ENCODE data around the gene MYO1D.

Gene MYO1D

GRCh38 chr17:32602396-32602795 is 274.5 kb downstream of the MYO1D start:
- no peak overlapping the region for H3K4me3 ChIP-seq (ENCODE audit: low read depth, low read length)
- no peak for DNase-seq (ENCODE audit: low read depth, low spot score)
- ChIA-PET CTCF (no interaction called here), POLR2A (no interaction called here)
- no peak for TF ChIP-seq CTCF (IDR thresholded peaks at IDR 0.05; ENCODE audit: insufficient read depth, low read length, missing control alignments)

- ChIA-PET CTCF (no interaction called here), POLR2A (no interaction called here)
- no peak for TF ChIP-seq CTCF (IDR thresholded peaks at IDR 0.05; ENCODE audit: insufficient read depth, low read length, missing control alignments)
- H3K4me3 ChIP-seq (ENCODE audit: low read depth, low read length) = no peak overlapping the region
- no peak for DNase-seq (ENCODE audit: low read depth, low spot score)
Measured at GRCh38 chr17:32601866-32602265, 275.1 kb downstream of the MYO1D start.

DNA sequence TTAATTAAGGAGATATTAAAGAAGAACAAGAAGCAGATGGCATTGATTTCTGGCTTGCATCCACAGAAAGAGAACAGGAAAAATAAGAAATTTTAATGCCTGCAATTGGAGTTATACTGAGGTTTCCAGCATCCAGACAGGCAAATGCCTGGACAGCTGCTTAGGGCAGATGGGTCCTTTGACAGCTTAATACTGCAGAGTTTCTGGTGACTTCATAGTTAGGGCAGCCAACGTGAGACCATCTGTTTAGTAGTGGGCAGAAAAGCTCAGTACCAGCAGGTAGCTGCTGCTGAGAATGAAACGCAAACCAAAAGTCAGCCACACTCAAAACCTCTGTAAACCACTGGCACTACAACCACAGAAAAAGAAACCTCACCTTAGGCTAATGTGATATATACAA is 280.3 kb downstream of the MYO1D start:
- TF ChIP-seq CTCF (IDR thresholded peaks at IDR 0.05; ENCODE audit: insufficient read depth, low read length, missing control alignments) = no peak
- H3K4me3 ChIP-seq (ENCODE audit: low read depth, low read length) = no peak overlapping the region
- no peak for DNase-seq (ENCODE audit: low read depth, low spot score)
- POLR2A ChIA-PET = no interaction called here
- CTCF ChIA-PET = interaction anchor here (2.0 kb wide), 1 partner anchor 113 kb away, joined by 8 read pairs; no protein-coding TSS in a partner anchor

GRCh38 chr17:32596206-32596605 is 280.7 kb downstream of the MYO1D start:
- ChIA-PET POLR2A (no interaction called here), CTCF (interaction anchor here (1.4 to 2.0 kb wide), 2 partner anchors 109 to 113 kb away, joined by 3 to 8 read pairs; partner anchors contain the start of gene CDK5R1)
- DNase-seq (ENCODE audit: low read depth, low spot score) = no peak
- H3K4me3 ChIP-seq (ENCODE audit: low read depth, low read length) = no peak overlapping the region
- no peak for TF ChIP-seq CTCF (IDR thresholded peaks at IDR 0.05; ENCODE audit: insufficient read depth, low read length, missing control alignments)

DNA sequence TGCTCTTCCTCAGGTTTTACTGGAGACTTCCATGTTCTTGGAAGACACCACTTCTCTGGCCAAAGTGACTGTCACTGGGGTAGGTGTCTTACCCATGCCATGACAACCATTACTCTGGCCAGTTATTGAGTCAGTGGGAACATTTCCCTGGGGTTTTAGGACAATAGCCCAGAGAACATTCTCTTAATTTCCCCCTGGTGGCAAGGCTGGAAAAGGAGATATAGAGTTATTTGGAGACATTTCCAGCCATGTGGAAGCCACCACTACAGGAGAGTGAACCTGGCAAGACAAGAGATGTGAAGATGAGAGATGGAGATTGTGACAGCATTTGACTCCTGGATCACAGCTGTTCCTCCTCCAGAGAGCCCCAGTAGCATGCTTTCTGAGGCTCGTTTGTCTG is 283.9 kb downstream of the MYO1D start:
- TF ChIP-seq CTCF (IDR thresholded peaks at IDR 0.05; ENCODE audit: insufficient read depth, low read length, missing control alignments) = no peak
- CTCF ChIA-PET = interaction anchor here (0.7 kb wide), 1 partner anchor 109 kb away, joined by 3 read pairs; no protein-coding TSS in a partner anchor
- POLR2A ChIA-PET = no interaction called here
- H3K4me3 ChIP-seq (ENCODE audit: low read depth, low read length) = no peak overlapping the region
- no peak for DNase-seq (ENCODE audit: low read depth, low spot score)

DNA sequence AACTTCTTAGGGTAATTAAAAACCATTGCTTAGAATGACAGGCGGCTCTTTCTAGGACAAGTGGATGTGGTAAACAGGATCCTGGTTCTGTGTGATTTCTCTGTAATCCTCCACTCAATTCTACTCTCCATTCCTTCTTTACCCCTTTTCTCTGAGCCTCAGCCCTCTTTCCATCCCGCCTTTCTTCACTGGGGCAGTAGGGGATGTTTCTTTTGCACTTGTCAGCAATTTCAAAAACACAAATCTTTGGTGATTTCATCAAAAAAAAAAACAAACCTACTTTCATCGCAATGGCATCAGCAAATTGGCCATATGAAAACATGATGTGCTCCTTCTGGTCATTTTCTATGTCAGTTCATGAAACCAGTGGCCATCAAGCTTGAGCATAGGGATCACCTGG is 285.5 kb downstream of the MYO1D start:
- TF ChIP-seq CTCF (IDR thresholded peaks at IDR 0.05; ENCODE audit: insufficient read depth, low read length, missing control alignments) = no peak
- ChIA-PET CTCF (no interaction called here), POLR2A (no interaction called here)
- no peak overlapping the region for H3K4me3 ChIP-seq (ENCODE audit: low read depth, low read length)
- no peak for DNase-seq (ENCODE audit: low read depth, low spot score)

All from AG04449 (cell line).